Measurements from ENCODE around the gene MAP2K3. TPM values are rescaled to one million over a fixed set of nuclear protein-coding genes. Genes with fewer than 3 reads are reported as not detected.

MAP2K3 gene
- total and polyA plus RNA-seq, 2 experiments from 2014 or later: 42.6 to 119 TPM

GRCh38 chr17:21245639-21246084 lies 38.8 kb upstream of the MAP2K3 start:
- H3K9me3 ChIP-seq (ENCODE audit: low read depth): no peaks in the 10 kb centered on the region
- H3K4me1 ChIP-seq (ENCODE audit: insufficient read depth): no peaks in the 10 kb centered on the region
- no peak overlapping the region for H3K9ac ChIP-seq
- in situ Hi-C loops (cut with MboI): no loop called here
- H3F3A ChIP-seq (ENCODE audit: insufficient read depth): no peaks in the 10 kb centered on the region
- no peak overlapping the region for H3K4me3 ChIP-seq
- H3K9me2 ChIP-seq (ENCODE audit: insufficient read depth): no peaks in the 10 kb centered on the region
- no peaks in the 10 kb centered on the region for H3K27me3 ChIP-seq (replicated peaks; ENCODE audit: insufficient read depth)
- 79 to 82% methylated on average over 5 to 9 of the region's 9 CpGs for WGBS, 2 experiments (ENCODE audit: low coverage in 1 of 2, low lambda C conversion rate in 2 of 2, missing lambda C conversion rate in 2 of 2)
- DNase-seq: no peak
- no peaks in the 10 kb centered on the region for H3K36me3 ChIP-seq (ENCODE audit: low read depth)
- H2AFZ ChIP-seq: no peak overlapping the region
- no peaks in the 10 kb centered on the region for H3K79me2 ChIP-seq (ENCODE audit: insufficient read depth)
- no peak overlapping the region for H3K4me2 ChIP-seq (ENCODE audit: unreplicated experiment)
- H3K27ac ChIP-seq: no peak overlapping the region
- no peaks in the 10 kb centered on the region for H4K20me1 ChIP-seq (ENCODE audit: insufficient read depth)
- TF ChIP-seq EZH2phosphoT487 (IDR thresholded peaks at IDR 0.05; ENCODE audit: insufficient read depth, low read depth) (no peak), EZH2 (IDR thresholded peaks at IDR 0.05; ENCODE audit: insufficient read depth, poor library complexity, severe bottlenecking) (no peak)

- TF ChIP-seq EZH2phosphoT487 (IDR thresholded peaks at IDR 0.05; ENCODE audit: insufficient read depth, low read depth): no peak
- no peak for TF ChIP-seq EZH2 (IDR thresholded peaks at IDR 0.05; ENCODE audit: insufficient read depth, poor library complexity, severe bottlenecking)
- Histone ChIP-seq H4K20me1 (ENCODE audit: insufficient read depth) (no peaks in the 10 kb centered on the region), H3K9me3 (ENCODE audit: low read depth) (no peaks in the 10 kb centered on the region), H3K4me1 (ENCODE audit: insufficient read depth) (no peaks in the 10 kb centered on the region), H3K9me2 (ENCODE audit: insufficient read depth) (no peaks in the 10 kb centered on the region), H3F3A (ENCODE audit: insufficient read depth) (no peaks in the 10 kb centered on the region), H3K4me2 (ENCODE audit: unreplicated experiment) (no peak overlapping the region), H3K36me3 (ENCODE audit: low read depth) (no peaks in the 10 kb centered on the region), H3K79me2 (ENCODE audit: insufficient read depth) (0 out of 2 replicates have a peak, but pooled peaks cover under 1% of the 10 kb centered on the region), H3K4me3 (no peak overlapping the region), H3K27me3 (replicated peaks; ENCODE audit: insufficient read depth) (no peaks in the 10 kb centered on the region), H3K27ac (no peak overlapping the region), H2AFZ (no peak overlapping the region), H3K9ac (no peak overlapping the region)
- in situ Hi-C loops (cut with MboI): no loop called here
- no peak for DNase-seq
- 83 to 84% methylated on average over 3 to 4 of the region's 4 CpGs for WGBS, 2 experiments (ENCODE audit: low coverage in 1 of 2, low lambda C conversion rate in 2 of 2, missing lambda C conversion rate in 2 of 2)
These were observed 37.8 kb upstream of the MAP2K3 start for GRCh38 chr17:21246698-21247097.

GRCh38 chr17:21247552-21248258 lies 36.8 kb upstream of the MAP2K3 start:
- H3F3A ChIP-seq (ENCODE audit: insufficient read depth): no peaks in the 10 kb centered on the region
- DNase-seq: no peak
- no peak overlapping the region for H3K9ac ChIP-seq
- H3K4me1 ChIP-seq (ENCODE audit: insufficient read depth): no peaks in the 10 kb centered on the region
- no peak overlapping the region for H3K4me3 ChIP-seq
- H4K20me1 ChIP-seq (ENCODE audit: insufficient read depth): no peaks in the 10 kb centered on the region
- 0 out of 2 replicates have a peak, but pooled peaks cover 5% of the 10 kb centered on the region for H3K79me2 ChIP-seq (ENCODE audit: insufficient read depth)
- no peaks in the 10 kb centered on the region for H3K9me2 ChIP-seq (ENCODE audit: insufficient read depth)
- in situ Hi-C loops (cut with MboI): no loop called here
- no peaks in the 10 kb centered on the region for H3K36me3 ChIP-seq (ENCODE audit: low read depth)
- no peak overlapping the region for H3K4me2 ChIP-seq (ENCODE audit: unreplicated experiment)
- no peak overlapping the region for H2AFZ ChIP-seq
- TF ChIP-seq EZH2phosphoT487 (IDR thresholded peaks at IDR 0.05; ENCODE audit: insufficient read depth, low read depth): no peak
- TF ChIP-seq EZH2 (IDR thresholded peaks at IDR 0.05; ENCODE audit: insufficient read depth, poor library complexity, severe bottlenecking): no peak
- H3K27me3 ChIP-seq (replicated peaks; ENCODE audit: insufficient read depth): no peaks in the 10 kb centered on the region
- H3K9me3 ChIP-seq (ENCODE audit: low read depth): no peaks in the 10 kb centered on the region
- no peak overlapping the region for H3K27ac ChIP-seq
- 73 to 74% methylated on average over 12 of the region's 12 CpGs for WGBS, 2 experiments (ENCODE audit: low coverage in 1 of 2, low lambda C conversion rate in 2 of 2, missing lambda C conversion rate in 2 of 2)

DNA sequence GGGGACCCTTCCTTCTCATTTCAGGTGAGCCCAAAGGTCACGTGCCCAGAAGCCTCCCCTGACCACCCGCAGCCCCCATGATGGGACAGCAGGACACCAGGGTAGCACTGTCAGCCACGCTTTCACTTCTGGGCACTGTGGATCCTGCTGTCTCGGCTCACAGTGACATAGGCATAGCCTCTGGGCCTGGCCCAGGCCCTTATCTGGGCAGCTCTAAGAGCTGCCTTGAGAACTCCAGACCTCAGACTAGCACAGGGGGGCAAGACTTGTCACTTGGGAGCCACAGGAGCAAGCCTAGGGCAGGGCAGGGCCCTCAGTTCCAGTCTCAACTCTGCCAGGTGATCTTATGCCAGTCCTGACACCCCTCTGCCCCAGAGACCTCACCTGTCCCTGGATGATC lies 36.0 kb upstream of the MAP2K3 start:
- Histone ChIP-seq H3K27me3 (replicated peaks; ENCODE audit: insufficient read depth) (no peaks in the 10 kb centered on the region), H2AFZ (no peak overlapping the region), H3K9ac (no peak overlapping the region), H3F3A (ENCODE audit: insufficient read depth) (no peaks in the 10 kb centered on the region), H4K20me1 (ENCODE audit: insufficient read depth) (no peaks in the 10 kb centered on the region), H3K9me3 (ENCODE audit: low read depth) (no peaks in the 10 kb centered on the region), H3K4me3 (no peak overlapping the region), H3K79me2 (ENCODE audit: insufficient read depth) (0 out of 2 replicates have a peak, but pooled peaks cover 5% of the 10 kb centered on the region), H3K4me1 (ENCODE audit: insufficient read depth) (no peaks in the 10 kb centered on the region), H3K27ac (no peak overlapping the region), H3K4me2 (ENCODE audit: unreplicated experiment) (no peak overlapping the region), H3K9me2 (ENCODE audit: insufficient read depth) (no peaks in the 10 kb centered on the region), H3K36me3 (ENCODE audit: low read depth) (no peaks in the 10 kb centered on the region)
- 78 to 84% methylated on average over 4 of the region's 4 CpGs for WGBS, 2 experiments (ENCODE audit: low coverage in 1 of 2, low lambda C conversion rate in 2 of 2, missing lambda C conversion rate in 2 of 2)
- TF ChIP-seq EZH2 (IDR thresholded peaks at IDR 0.05; ENCODE audit: insufficient read depth, poor library complexity, severe bottlenecking) (no peak), EZH2phosphoT487 (IDR thresholded peaks at IDR 0.05; ENCODE audit: insufficient read depth, low read depth) (no peak)
- in situ Hi-C loops (cut with MboI): no loop called here
- no peak for DNase-seq

Data from GM23248 (cell line).